Hypothalamus (tissue), 51 donors: ENCODE measurements around the gene AEBP2.
"Not testable (repeated sequence)": the region's sequence is repeated elsewhere in the genome, so short reads cannot be mapped to it uniquely, and the experiment has no call there.

Experiments
- DNase-seq, 51 donors: peaks; one replicate each; lab custom pipeline; 2025; lab: John Stamatoyannopoulos, UW

Gene AEBP2, protein sequence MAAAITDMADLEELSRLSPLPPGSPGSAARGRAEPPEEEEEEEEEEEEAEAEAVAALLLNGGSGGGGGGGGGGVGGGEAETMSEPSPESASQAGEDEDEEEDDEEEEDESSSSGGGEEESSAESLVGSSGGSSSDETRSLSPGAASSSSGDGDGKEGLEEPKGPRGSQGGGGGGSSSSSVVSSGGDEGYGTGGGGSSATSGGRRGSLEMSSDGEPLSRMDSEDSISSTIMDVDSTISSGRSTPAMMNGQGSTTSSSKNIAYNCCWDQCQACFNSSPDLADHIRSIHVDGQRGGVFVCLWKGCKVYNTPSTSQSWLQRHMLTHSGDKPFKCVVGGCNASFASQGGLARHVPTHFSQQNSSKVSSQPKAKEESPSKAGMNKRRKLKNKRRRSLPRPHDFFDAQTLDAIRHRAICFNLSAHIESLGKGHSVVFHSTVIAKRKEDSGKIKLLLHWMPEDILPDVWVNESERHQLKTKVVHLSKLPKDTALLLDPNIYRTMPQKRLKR

DNA sequence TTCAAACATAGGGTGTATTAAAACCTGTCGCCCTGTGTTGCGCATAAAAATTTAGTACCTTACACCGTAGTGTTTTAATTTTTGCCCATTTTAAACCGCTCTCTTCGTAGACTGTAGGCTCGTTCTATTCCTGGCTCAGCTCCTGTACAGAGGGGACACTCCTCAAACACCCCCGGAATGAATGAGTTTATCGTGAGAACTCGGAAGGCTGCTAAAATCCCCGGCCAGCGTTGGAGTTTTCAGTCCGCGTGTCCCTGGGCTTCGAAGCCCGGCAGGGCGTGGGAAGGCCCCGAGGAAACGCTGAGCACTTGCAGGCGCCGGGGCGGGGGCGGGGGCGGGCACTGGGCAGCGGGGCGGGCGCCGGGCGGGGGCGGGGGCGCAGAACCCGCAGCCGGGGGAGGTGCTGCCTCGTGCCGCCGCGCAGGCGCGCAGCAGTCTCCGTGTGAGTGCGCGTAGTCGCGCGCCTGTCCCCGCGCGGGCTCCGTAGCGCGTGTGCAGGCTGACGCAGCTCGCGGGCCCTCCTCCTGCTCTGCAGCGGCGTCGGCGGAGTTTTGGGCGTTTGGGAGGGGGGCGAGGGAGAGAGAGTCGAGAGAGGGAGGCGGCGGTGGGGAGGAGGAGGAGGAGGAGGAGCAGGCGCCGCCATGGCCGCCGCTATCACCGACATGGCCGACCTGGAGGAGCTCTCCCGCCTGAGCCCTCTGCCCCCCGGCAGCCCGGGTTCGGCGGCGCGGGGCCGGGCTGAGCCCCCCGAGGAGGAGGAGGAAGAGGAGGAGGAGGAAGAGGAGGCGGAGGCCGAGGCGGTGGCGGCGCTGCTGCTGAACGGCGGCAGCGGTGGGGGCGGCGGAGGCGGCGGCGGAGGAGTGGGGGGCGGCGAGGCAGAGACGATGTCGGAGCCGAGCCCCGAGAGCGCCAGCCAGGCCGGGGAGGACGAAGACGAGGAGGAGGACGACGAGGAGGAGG, at the start of gene AEBP2:
AEBP2 (plus strand) TSS at position 434 of the 960 bp plus-strand sequence; CDS start at position 642, 208 bp downstream.
- peak; percentile 42 to 95 (median 91) for DNase-seq

DNA sequence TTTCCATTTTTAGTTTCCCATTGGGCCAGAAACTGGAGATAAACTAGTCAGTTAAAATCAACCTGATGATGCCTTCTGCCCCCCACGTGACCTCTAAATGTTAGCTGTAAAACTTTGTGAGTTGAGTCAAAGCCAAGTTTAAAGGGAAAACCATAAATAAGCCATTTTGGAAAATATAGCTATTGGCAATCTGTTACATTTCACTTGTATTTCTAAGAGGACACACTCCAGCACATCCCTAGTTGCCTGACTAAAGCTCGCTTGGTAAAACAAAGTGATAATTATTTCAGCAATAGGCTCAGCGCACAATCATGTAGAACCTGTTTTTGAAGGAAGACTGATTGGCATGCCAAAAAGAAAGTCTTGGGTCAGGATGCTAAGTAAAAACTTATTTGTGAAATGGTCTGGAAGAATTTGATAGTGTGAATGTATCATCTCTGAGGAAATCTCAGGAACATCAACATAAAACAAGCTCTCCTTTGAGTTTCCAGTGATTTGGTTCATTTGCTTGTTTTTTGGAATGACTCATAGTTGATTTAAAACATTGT, 49.2 kb upstream of the AEBP2 start:
- no peak for DNase-seq

DNA sequence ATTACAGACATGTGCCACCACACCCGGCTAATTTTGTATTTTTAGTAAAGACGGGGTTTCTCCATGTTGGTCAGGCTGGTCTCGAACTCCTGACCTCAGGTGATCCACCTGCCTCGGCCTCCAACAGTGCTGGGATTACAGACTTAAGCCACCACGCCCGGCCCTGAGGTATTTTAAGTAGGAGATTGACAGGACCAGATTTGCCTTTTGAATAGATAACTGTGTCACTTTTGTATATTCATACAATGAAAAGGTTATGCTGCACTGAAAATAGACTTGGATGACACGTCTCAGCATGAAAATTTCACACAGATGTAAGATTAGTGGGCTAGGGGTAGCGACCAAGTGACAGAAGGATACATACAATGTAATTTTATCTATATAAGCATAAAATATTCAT, 46.6 kb upstream of the AEBP2 start:
- DNase-seq, result not testable (repeated sequence)

DNA sequence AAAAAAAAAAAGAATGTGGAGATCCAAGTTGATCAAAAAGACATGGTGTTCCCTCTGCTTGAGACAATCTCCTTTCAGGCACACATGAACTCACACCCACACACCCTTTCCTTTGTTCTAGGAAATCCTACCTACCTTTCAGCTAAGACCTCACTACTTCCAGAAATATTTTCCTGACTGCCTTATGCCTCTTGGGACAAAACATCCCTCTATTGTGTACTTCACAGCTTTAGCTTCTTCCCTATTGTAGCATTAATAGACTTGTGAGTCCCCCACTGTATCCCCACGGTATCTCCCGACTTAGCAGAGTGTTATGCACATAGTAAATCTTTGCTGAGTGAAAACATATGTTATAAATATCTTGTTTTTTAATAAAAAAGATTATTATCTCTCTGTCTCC, 44.9 kb upstream of the AEBP2 start:
- DNase-seq, result no peak

DNA sequence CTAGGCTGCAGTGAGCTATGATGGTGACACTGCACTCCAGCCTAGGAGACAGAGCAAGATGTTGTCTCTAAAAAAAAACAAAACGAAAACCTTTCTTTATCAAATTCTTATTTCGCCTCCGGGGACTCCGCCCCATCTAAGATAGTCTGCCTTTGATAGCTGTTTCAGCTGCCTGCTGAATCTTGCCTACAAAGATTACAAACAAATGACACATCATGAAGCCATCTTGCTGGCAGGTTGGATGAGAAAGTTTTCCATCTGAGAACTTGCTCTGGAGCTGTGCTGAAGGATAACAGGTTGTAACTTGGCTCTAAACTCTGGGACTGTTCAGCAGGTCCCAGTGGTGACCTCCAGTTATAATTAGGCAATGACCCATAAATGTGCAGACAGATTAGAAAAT, 41.8 kb upstream of the AEBP2 start:
- no peak for DNase-seq

DNA sequence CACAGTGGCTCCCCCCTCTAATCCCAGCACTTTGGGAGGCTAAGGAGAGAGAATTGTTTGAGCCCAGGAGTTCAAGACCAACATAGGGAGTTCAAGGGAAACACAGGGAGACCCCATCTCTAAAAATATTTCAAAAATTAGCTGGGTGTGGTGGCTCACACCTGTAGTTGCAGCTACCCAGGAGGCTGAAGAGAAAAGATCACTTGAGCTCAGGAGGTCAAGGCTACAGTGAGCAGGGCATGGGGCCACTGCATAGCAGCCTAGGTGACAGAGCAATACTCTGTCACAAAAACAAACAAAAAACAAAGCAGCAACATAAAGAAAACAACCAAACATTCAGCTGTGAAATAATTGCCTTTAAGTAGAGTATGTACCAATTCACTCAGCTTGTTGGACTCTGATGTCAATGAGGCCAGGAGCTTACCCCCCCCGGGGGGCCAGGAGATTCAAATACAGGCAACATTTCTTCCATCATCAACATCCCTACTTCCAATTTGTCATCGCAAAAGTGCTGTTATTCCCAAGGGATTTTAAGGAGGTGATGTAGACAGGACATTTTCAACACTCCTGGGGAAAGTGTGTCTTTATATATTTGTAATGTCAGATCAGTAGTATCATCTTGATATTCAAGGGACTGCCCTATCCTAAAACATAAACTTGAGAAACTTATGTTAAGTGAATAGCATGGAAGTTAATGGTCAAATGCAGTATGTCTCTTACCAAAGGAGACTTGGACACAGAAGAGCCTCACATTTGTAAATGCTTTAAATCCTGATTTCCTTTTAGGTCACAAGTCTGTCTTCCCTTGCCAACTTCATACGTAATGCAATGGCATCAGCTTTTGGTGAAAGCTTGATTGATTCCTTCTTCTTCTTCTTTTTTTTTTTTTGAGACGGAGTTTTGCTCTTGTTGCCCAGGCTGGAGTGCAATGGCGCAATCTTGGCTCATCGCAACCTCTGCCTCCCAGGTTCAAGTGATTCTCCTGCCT, 40.6 kb upstream of the AEBP2 start:
- no peak for DNase-seq

DNA sequence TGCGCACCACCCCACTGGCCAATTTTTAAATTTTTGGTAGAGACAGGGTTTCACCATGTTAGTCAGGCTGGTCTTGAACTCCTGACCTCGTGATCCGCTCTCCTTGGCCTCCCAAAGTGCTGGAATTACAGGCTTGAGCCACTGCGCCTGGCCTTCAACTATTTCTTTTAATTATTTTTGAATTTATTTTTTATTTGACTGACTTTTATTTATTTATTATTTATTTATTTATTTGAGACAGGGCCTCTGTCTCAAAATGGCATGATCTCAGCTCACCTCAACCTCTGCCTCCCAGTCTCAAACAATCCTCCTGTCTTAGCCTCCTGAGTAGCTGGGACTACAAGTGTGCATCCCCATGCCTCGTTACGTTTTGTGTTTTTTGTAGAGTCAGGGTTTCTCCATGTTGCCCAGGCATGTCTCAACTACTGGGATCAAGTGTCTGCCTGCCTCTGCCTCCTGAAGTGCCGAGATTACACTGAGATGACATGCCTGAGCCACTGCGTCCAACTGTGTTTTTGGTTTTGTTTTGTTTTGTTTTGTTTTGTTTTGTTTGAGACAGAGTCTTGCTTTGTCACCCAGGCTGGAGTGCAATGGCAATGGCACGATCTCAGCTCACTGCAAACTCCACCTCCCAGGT, 38.5 kb upstream of the AEBP2 start:
- not testable (repeated sequence) for DNase-seq

DNA sequence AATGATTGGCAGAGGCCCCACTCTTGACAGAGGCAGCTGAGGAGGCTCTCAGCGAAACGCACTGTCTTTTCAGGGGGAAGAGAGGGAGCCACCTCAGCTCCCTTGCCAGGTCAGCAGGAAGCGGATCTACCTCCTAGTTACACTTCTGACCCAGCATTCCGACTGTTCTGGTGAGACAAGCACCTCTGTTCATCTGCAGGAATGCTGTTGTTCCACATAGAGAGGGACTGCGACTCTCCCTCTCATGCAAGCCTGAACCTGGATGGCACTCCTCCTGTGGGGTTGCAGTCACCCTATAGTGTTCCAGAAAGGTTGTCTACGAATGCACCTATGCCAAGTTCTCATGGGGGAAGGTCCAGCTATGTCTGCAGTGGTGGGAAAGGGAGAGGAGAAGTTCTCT, 37.1 kb upstream of the AEBP2 start:
- no peak for DNase-seq

DNA sequence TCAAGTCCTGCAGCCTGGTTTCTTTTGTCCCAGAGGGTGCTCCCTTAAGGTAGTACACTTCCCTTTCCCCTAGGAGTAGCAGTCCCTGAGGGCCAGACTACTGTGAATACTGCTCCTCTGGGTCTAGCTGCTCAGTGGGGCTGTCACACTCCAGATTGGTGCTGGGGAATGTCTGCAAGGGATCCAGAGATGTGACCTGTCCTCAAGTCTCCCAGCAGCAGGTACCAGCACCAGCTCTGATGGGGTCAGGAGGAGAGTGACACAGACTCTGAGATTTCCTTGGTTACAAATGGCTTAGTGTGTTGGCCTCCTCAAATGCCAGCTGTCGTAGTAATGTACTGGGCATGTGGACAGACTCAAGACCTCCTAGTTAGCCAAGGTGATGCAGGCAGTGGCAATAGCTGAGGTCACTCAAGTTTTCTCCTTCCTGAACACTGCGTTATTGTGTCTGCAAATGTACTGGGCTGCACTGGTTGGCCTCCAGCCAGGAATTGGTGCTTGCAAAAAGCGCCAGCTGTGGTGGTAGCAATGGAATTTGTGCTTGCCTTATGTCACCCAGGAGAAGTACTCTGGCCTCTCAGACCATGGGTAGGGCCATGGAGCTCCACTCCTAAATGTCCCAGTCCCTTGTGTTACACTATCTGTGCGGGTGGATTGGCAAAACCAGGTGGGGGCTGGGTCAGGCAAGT, 36.4 kb upstream of the AEBP2 start:
- peak in 33 of 51 donors; percentile 1 to 64 (median 11) for DNase-seq

DNA sequence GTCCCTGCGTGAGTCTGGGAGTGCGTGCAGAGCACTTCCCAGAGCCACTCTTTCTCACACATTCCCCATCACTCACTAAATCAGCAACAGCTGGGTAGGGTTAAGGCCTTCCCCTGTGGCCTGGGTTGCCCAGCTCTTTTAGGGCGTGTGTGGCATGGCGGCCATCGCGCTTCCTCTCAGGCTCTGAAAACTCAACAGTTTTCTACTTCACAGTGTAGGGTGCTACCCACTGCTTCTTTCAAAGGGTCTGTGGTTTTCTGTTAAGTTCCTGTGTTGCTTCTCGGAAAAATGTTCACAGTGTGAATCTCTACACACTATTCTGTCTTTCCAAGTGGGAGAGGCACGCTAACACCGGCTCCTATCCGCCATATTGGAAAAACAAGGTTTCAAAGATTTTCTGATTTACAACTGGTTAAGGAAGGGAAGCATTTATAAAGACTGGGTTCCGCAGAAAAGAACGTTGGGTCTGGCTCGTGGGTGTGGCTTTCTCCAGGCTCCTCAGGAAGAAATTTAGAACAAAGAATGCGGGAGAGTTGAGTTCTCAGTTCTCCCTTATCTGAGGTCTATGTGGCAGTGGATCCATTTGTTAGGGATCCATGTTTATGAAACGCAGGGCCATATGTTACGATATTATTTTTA, 34.9 kb upstream of the AEBP2 start:
- no peak for DNase-seq

DNA sequence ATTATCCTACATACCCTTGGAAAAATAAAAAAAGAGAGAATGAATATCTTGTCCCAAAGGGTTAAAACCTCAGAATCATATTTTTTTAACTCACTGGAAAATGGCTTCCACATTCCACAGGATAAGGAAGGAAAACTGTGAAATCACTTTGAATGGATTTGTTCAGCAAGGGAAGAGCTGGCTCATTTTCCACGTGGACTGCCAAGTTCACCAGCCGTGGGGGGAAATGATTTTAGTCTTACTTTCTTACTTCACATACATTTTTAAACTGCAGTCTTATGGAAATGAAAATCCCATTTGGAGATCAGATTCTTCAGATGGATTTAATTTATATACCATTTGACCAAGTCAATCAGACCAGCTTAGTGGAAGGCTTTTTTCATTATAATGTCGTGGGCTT, 29.9 kb upstream of the AEBP2 start:
- DNase-seq, result no peak

DNA sequence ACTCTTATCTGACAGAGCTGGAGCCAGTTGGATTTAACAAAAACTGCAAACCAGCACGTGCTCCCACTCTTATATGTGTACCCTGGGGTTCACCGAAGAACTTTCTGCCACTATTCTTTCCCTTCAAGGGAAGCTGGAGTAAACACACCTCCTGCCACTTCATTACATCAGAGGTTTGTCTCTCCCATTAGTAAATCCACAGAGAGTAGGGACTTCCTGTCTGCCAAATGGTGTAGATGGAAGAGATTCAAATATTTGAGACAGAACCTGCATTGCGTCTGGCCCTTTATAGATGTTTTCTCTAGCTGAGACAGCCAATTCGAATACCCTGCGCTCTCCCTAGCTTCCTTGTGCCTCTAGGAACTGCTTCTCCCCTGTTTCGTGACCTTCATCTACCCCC, 29.1 kb upstream of the AEBP2 start:
- no peak for DNase-seq

DNA sequence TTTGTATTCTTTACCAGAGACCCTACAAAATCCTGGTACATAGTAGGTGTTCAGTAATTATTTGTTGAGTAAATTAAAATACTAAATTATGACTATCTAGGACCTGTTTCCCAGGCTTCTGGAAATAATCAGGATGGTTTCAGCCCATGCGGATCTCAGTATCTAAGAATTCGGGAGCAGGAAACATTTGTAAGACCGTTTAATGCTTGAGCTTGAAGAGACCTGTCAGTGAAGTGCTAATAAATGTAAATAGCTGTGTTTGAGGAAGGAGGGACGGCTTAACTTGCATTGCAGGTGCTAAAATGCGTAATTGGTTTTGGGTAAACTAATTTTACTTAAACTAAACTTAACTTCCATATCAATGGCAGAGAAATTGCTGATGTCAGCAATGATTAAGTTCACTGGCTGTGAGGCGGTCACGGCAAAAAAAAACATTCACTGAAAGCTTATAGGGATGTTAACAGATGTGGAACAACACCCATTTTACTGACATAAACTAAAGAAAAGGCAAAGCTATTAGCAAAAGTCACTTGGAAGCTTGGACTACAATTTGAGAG, 28.6 kb upstream of the AEBP2 start:
- DNase-seq, result no peak

DNA sequence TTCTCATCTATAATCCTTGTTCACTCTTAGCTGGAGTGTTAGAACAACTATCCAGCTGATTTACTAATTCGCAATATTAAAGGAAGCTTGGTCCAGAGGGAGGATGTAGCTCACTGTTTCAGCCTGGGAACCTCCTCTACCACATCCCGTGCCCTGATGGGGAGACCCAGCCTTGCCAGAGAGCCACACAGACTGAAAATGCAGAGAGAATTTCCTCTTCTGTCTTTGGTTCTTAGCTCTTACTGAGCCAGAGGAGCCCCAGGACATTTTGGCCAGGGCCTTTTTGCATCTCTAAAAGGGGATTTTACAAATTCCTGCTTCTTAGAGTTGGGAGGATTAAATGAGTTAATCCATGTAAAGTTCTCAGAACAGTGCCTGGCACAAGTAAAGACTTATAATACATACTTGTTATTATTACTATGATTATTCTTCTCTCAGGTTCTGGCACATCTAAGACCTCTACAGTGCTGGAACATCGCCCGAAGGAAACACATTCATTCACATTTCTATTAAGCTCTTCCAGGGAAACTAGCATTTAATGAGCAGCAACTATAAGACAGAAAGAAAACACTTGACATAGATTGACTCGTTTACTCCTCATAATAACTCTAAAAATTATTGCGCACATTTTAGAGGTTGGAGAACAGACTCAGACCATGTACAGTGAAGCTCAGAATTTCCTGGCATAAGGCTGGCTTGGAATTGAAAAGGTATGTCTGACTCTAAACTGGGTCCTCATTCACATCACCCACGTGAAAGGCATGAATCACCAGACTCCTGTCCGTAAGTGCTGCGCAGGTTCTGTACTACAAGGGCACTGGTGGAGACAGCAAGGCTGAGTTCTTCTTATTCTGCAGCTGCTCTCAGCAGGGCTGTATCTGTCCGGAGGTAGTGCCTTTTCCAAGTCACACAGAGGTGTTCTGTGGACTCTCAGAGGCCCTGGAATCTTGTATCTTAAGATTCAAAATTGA, 27.8 kb upstream of the AEBP2 start:
- DNase-seq, result no peak

DNA sequence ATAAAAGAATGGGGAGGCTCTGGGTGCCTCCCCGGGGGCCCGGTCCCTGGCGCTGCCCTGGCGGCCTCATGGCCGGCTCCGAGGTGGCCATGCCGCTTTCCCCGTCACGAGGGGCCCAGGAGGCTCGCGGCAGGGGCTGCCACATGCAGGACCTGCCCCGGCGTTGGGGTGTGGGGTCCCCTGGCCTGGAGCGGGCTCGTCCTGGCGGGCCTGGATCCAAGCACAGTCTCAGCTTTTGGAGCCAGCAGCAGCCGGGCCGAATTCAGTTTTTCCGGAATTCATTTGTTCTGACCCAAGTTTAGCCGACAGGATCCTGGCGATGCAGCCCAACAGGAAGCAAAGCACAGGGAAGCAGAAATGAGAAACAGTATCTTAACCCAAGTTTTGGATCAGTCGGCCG, 26.4 kb upstream of the AEBP2 start:
- no peak for DNase-seq

DNA sequence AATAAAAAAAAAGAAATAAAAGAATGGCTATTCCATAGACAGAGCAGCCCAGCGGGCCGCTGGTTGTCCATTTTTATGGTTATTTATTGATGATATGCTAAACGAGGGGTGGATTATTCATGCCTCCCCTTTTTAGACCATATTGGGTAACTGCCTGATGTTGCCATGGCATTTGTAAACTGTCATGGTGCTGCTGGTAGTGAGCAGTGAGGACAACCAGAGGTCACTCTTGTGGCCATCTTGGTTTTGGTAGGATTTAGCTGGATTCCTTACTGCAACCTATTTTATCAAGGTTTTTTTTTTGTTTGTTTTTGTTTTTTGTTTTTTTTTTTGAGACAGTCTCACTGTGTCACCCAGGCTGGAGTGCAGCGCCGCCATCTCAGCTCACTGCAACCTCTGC, 25.7 kb upstream of the AEBP2 start:
- not testable (repeated sequence) for DNase-seq

DNA sequence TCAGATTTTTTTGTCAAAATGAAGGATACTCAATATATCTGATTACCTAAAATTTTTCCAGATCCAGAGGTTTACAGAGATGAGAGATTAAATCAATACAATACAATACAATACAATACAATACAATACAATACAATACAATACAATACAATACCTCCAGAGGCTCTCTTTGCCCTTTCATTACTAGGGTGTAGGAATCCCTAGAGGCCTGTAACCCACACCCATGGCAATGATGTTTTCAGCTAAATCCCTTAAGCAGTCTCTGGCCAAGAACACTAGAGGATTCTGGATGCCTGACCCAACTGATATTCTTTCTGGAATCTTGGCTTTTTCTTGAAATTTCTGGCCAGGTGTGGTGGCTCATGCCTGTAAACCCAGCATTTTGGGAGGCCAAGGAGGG, 23.7 kb upstream of the AEBP2 start:
- no peak for DNase-seq
